Endothelial cell of hepatic sinusoid (primary cell): Measurements from ENCODE around the gene SLC2A13.

Experiments
- in situ Hi-C: cut with HindIII; loops from 2 replicates; pipeline ENCODE4 v1.10.0; 2017; ENCODE audit warnings: low sequenced_read_pairs

The SLC2A13 gene

GRCh38 chr12:40105515-40106201, at the start of gene SLC2A13:
Gene SLC2A13 (minus strand): TSS chr12:40106081. CDS start chr12:40105808, 273 bp downstream.
- in situ Hi-C loops = no loop called here

GRCh38 chr12:40154381-40154780, 48.5 kb upstream of the SLC2A13 start:
- in situ Hi-C loops = no loop called here

- in situ Hi-C loops = no loop called here
Observed at GRCh38 chr12:40153432-40153831, 47.6 kb upstream of the SLC2A13 start.

GRCh38 chr12:40152783-40153383, 47.0 kb upstream of the SLC2A13 start:
- in situ Hi-C loops = no loop called here

- in situ Hi-C loops = no loop called here
Observed at GRCh38 chr12:40149673-40150260, 43.9 kb upstream of the SLC2A13 start.

GRCh38 chr12:40146800-40147797, 41.2 kb upstream of the SLC2A13 start:
- in situ Hi-C loops = no loop called here

GRCh38 chr12:40145896-40146295, 40.0 kb upstream of the SLC2A13 start:
- in situ Hi-C loops = no loop called here

- in situ Hi-C loops = no loop called here
Observed at GRCh38 chr12:40144023-40144422, 38.1 kb upstream of the SLC2A13 start.

- in situ Hi-C loops = no loop called here
Observed at GRCh38 chr12:40142001-40142744, 36.3 kb upstream of the SLC2A13 start.

- in situ Hi-C loops = no loop called here
Observed at GRCh38 chr12:40138526-40138925, 32.6 kb upstream of the SLC2A13 start.

GRCh38 chr12:40137252-40137651, 31.4 kb upstream of the SLC2A13 start:
- in situ Hi-C loops = no loop called here

- in situ Hi-C loops = no loop called here
Observed at GRCh38 chr12:40127408-40127807, 21.5 kb upstream of the SLC2A13 start.

GRCh38 chr12:40123496-40123895, 17.6 kb upstream of the SLC2A13 start:
- in situ Hi-C loops = no loop called here

- in situ Hi-C loops = no loop called here
Observed at GRCh38 chr12:40122842-40123241, 17.0 kb upstream of the SLC2A13 start.

- in situ Hi-C loops = no loop called here
Observed at GRCh38 chr12:40117818-40118217, 11.9 kb upstream of the SLC2A13 start.

GRCh38 chr12:40110586-40110985, 4.7 kb upstream of the SLC2A13 start:
- in situ Hi-C loops = loop anchor here (5.0 kb wide), 1 partner anchor 103 kb away; no protein-coding TSS in a partner anchor

- in situ Hi-C loops = no loop called here
Observed at GRCh38 chr12:40107803-40108620, 2.1 kb upstream of the SLC2A13 start.

GRCh38 chr12:40107098-40107802, 1.4 kb upstream of the SLC2A13 start:
- in situ Hi-C loops = no loop called here

GRCh38 chr12:40106655-40107054, 774 bp upstream of the SLC2A13 start:
- in situ Hi-C loops = no loop called here
